ENCODE measurements around the gene KRT16. TPM values are rescaled to one million over a fixed set of nuclear protein-coding genes. Genes with fewer than 3 reads are reported as not detected.

KRT16 gene
- total RNA-seq, 1 experiment from 2014 or later = not detected

- H3K27me3 ChIP-seq (replicated peaks; ENCODE audit: insufficient read depth, low read depth, low read length, poor library complexity) = no peaks in the 10 kb centered on the region
- H3K9me3 ChIP-seq (ENCODE audit: low read depth, low read length, poor library complexity, severe bottlenecking) = no peaks in the 10 kb centered on the region
- BruUV-seq (replicated peaks) = no TSS peak
- no peak overlapping the region for H3K27ac ChIP-seq (ENCODE audit: low read depth, low read length, poor library complexity, severe bottlenecking)
- TF ChIP-seq CTCF (conservative IDR thresholded peaks at IDR 0.05; ENCODE audit: low read depth, low read length) = no peak
- no peak for TF ChIP-seq EZH2 (IDR thresholded peaks at IDR 0.05; ENCODE audit: borderline replicate concordance, low read depth, low read length, poor library complexity, severe bottlenecking)
- POLR2A ChIA-PET (ENCODE audit: low non-redundant PET) = no interaction called here
- H3K4me1 ChIP-seq (ENCODE audit: insufficient read depth, low read length, poor library complexity, severe bottlenecking) = peaks cover 15% of the 10 kb centered on the region
- no peak for DNase-seq (ENCODE audit: low spot score)
- CTCF ChIA-PET = no interaction called here
- intact Hi-C loops (cut with micrococcal nuclease; ENCODE audit: unreplicated experiment) = no loop called here
- H3K36me3 ChIP-seq (ENCODE audit: insufficient read depth, low read length, poor library complexity, severe bottlenecking) = no peaks in the 10 kb centered on the region
- no peak overlapping the region for H3K4me3 ChIP-seq (ENCODE audit: low read depth, low read length, poor library complexity, severe bottlenecking)
These were observed 21.1 kb upstream of the KRT16 start for GRCh38 chr17:41633556-41634199.

GRCh38 chr17:41632482-41633105 lies 20.0 kb upstream of the KRT16 start:
- Histone ChIP-seq H3K36me3 (ENCODE audit: insufficient read depth, low read length, poor library complexity, severe bottlenecking) (no peaks in the 10 kb centered on the region), H3K4me3 (ENCODE audit: low read depth, low read length, poor library complexity, severe bottlenecking) (no peak overlapping the region), H3K27ac (ENCODE audit: low read depth, low read length, poor library complexity, severe bottlenecking) (no peak overlapping the region), H3K27me3 (replicated peaks; ENCODE audit: insufficient read depth, low read depth, low read length, poor library complexity) (no peaks in the 10 kb centered on the region), H3K9me3 (ENCODE audit: low read depth, low read length, poor library complexity, severe bottlenecking) (no peaks in the 10 kb centered on the region), H3K4me1 (ENCODE audit: insufficient read depth, low read length, poor library complexity, severe bottlenecking) (peaks cover 15% of the 10 kb centered on the region)
- TF ChIP-seq CTCF (conservative IDR thresholded peaks at IDR 0.05; ENCODE audit: low read depth, low read length) (no peak), EZH2 (IDR thresholded peaks at IDR 0.05; ENCODE audit: borderline replicate concordance, low read depth, low read length, poor library complexity, severe bottlenecking) (no peak)
- intact Hi-C loops (cut with micrococcal nuclease; ENCODE audit: unreplicated experiment) = no loop called here
- BruUV-seq (replicated peaks) = no TSS peak
- ChIA-PET POLR2A (ENCODE audit: low non-redundant PET) (no interaction called here), CTCF (no interaction called here)
- DNase-seq (ENCODE audit: low spot score) = no peak

DNA sequence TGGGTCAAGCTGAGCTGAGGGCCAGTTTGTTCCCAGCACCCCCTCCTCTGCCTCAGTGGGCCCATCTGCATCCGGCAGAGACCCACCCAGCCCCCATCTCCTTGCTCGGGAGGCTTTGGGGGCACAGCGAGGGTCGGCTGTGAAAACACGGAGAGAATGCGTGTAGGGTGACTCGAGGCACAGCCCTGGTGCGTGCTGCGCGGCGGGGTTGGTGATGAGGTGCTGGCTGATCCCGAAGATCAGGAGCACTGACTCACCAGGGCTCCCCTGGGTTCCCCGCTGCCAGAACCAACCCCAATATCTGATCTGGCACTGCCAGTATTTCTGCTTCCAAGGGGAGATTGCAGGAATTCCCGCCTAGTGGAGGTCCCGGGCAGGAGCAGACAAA lies 19.3 kb upstream of the KRT16 start:
- ChIA-PET CTCF (no interaction called here), POLR2A (ENCODE audit: low non-redundant PET) (no interaction called here)
- no peak overlapping the region for H3K4me3 ChIP-seq (ENCODE audit: low read depth, low read length, poor library complexity, severe bottlenecking)
- no peaks in the 10 kb centered on the region for H3K27me3 ChIP-seq (replicated peaks; ENCODE audit: insufficient read depth, low read depth, low read length, poor library complexity)
- H3K27ac ChIP-seq (ENCODE audit: low read depth, low read length, poor library complexity, severe bottlenecking) = no peak overlapping the region
- H3K4me1 ChIP-seq (ENCODE audit: insufficient read depth, low read length, poor library complexity, severe bottlenecking) = peaks cover 15% of the 10 kb centered on the region
- H3K36me3 ChIP-seq (ENCODE audit: insufficient read depth, low read length, poor library complexity, severe bottlenecking) = no peaks in the 10 kb centered on the region
- intact Hi-C loops (cut with micrococcal nuclease; ENCODE audit: unreplicated experiment) = no loop called here
- BruUV-seq (replicated peaks) = no TSS peak
- DNase-seq (ENCODE audit: low spot score) = no peak
- no peak for TF ChIP-seq EZH2 (IDR thresholded peaks at IDR 0.05; ENCODE audit: borderline replicate concordance, low read depth, low read length, poor library complexity, severe bottlenecking)
- no peak for TF ChIP-seq CTCF (conservative IDR thresholded peaks at IDR 0.05; ENCODE audit: low read depth, low read length)
- no peaks in the 10 kb centered on the region for H3K9me3 ChIP-seq (ENCODE audit: low read depth, low read length, poor library complexity, severe bottlenecking)
